ENCODE measurements around the gene CWC15. TPM values are rescaled to one million over a fixed set of nuclear protein-coding genes. Genes with fewer than 3 reads are reported as not detected.

The CWC15 gene
- total RNA-seq, 1 experiment from 2014 or later = 58.9 TPM

GRCh38 chr11:95011376-95011775 lies 38.0 kb upstream of the CWC15 start:
- Histone ChIP-seq H3K27ac (ENCODE audit: low read length) (no peak overlapping the region), H3K9me3 (ENCODE audit: control insufficient read depth, insufficient read depth, low read depth, low read length) (no peaks in the 10 kb centered on the region), H3K36me3 (ENCODE audit: control insufficient read depth, insufficient read depth, low read length) (no peaks in the 10 kb centered on the region), H3K4me1 (ENCODE audit: control insufficient read depth, insufficient read depth, low read length) (no peaks in the 10 kb centered on the region), H3K27me3 (ENCODE audit: control insufficient read depth, insufficient read depth, low read length) (peaks cover 10% of the 10 kb centered on the region; the same call in 1 of the 2 replicates), H3K4me3 (ENCODE audit: low read depth in 2 of 2, low read length in 2 of 2) (no peak overlapping the region)
- DNase-seq (ENCODE audit: low read depth, low spot score) (no peak), ATAC-seq (no peak)
- in situ Hi-C loops (cut with HindIII; ENCODE audit: low pct_unique_long_range_greater_than_20kb, low sequenced_read_pairs) (no loop called here), intact Hi-C loops (cut with micrococcal nuclease; ENCODE audit: unreplicated experiment) (no loop called here)
- TF ChIP-seq POLR2AphosphoS5 (IDR thresholded peaks at IDR 0.05; ENCODE audit: low read depth, low read length) (no peak), SIN3A (IDR thresholded peaks at IDR 0.05; ENCODE audit: borderline replicate concordance, insufficient read depth, low read depth, low read length) (no peak), TCF7L2 (IDR thresholded peaks at IDR 0.05; ENCODE audit: low read depth, low read length) (no peak), CTCF (IDR thresholded peaks at IDR 0.05) (no peak), REST (IDR thresholded peaks at IDR 0.05; ENCODE audit: insufficient read depth in 1 of 2, low read depth in 2 of 2, low read length in 1 of 2) (no peak)
- ChIA-PET CTCF (no interaction called here), POLR2A (no interaction called here)
- no TSS peak for BruUV-seq (replicated peaks)

- peaks cover 8% of the 10 kb centered on the region; the same call in 1 of the 2 replicates for H3K27me3 ChIP-seq (ENCODE audit: control insufficient read depth, insufficient read depth, low read length)
- ChIA-PET CTCF (no interaction called here), POLR2A (no interaction called here)
- in situ Hi-C loops (cut with HindIII; ENCODE audit: low pct_unique_long_range_greater_than_20kb, low sequenced_read_pairs) (no loop called here), intact Hi-C loops (cut with micrococcal nuclease; ENCODE audit: unreplicated experiment) (no loop called here)
- H3K36me3 ChIP-seq (ENCODE audit: control insufficient read depth, insufficient read depth, low read length) = no peaks in the 10 kb centered on the region
- DNase-seq (ENCODE audit: low read depth, low spot score) = no peak
- H3K4me3 ChIP-seq (ENCODE audit: low read depth in 2 of 2, low read length in 2 of 2) = no peak overlapping the region
- TF ChIP-seq SIN3A (IDR thresholded peaks at IDR 0.05; ENCODE audit: borderline replicate concordance, insufficient read depth, low read depth, low read length) = no peak
- no peak for TF ChIP-seq POLR2AphosphoS5 (IDR thresholded peaks at IDR 0.05; ENCODE audit: low read depth, low read length)
- TF ChIP-seq TCF7L2 (IDR thresholded peaks at IDR 0.05; ENCODE audit: low read depth, low read length) = no peak
- ATAC-seq = no peak
- H3K4me1 ChIP-seq (ENCODE audit: control insufficient read depth, insufficient read depth, low read length) = no peaks in the 10 kb centered on the region
- no TSS peak for BruUV-seq (replicated peaks)
- no peaks in the 10 kb centered on the region for H3K9me3 ChIP-seq (ENCODE audit: control insufficient read depth, insufficient read depth, low read depth, low read length)
- no peak overlapping the region for H3K27ac ChIP-seq (ENCODE audit: low read length)
These were observed 32.3 kb upstream of the CWC15 start for GRCh38 chr11:95005642-95006041.

- Histone ChIP-seq H3K9me3 (ENCODE audit: control insufficient read depth, insufficient read depth, low read depth, low read length) (no peaks in the 10 kb centered on the region), H3K4me3 (ENCODE audit: low read depth in 2 of 2, low read length in 2 of 2) (no peak overlapping the region), H3K27me3 (ENCODE audit: control insufficient read depth, insufficient read depth, low read length) (no peaks in the 10 kb centered on the region), H3K4me1 (ENCODE audit: control insufficient read depth, insufficient read depth, low read length) (no peaks in the 10 kb centered on the region), H3K27ac (ENCODE audit: low read length) (no peak overlapping the region), H3K36me3 (ENCODE audit: control insufficient read depth, insufficient read depth, low read length) (no peaks in the 10 kb centered on the region)
- ChIA-PET CTCF (no interaction called here), POLR2A (no interaction called here)
- BruUV-seq (replicated peaks) = no TSS peak
- DNase-seq (ENCODE audit: low read depth, low spot score) (no peak), ATAC-seq (no peak)
- TF ChIP-seq POLR2AphosphoS5 (IDR thresholded peaks at IDR 0.05; ENCODE audit: low read depth, low read length) = no peak
- no peak for TF ChIP-seq SIN3A (IDR thresholded peaks at IDR 0.05; ENCODE audit: borderline replicate concordance, insufficient read depth, low read depth, low read length)
- TF ChIP-seq CTCF (IDR thresholded peaks at IDR 0.05) = no peak
- in situ Hi-C loops (cut with HindIII; ENCODE audit: low pct_unique_long_range_greater_than_20kb, low sequenced_read_pairs) = no loop called here
- intact Hi-C loops (cut with micrococcal nuclease; ENCODE audit: unreplicated experiment) = no loop called here
These were observed 30.4 kb upstream of the CWC15 start for GRCh38 chr11:95003716-95004115.

Data from Panc1 (cell line).